Measurements from ENCODE around the gene EARS2.

EARS2 gene

DNA sequence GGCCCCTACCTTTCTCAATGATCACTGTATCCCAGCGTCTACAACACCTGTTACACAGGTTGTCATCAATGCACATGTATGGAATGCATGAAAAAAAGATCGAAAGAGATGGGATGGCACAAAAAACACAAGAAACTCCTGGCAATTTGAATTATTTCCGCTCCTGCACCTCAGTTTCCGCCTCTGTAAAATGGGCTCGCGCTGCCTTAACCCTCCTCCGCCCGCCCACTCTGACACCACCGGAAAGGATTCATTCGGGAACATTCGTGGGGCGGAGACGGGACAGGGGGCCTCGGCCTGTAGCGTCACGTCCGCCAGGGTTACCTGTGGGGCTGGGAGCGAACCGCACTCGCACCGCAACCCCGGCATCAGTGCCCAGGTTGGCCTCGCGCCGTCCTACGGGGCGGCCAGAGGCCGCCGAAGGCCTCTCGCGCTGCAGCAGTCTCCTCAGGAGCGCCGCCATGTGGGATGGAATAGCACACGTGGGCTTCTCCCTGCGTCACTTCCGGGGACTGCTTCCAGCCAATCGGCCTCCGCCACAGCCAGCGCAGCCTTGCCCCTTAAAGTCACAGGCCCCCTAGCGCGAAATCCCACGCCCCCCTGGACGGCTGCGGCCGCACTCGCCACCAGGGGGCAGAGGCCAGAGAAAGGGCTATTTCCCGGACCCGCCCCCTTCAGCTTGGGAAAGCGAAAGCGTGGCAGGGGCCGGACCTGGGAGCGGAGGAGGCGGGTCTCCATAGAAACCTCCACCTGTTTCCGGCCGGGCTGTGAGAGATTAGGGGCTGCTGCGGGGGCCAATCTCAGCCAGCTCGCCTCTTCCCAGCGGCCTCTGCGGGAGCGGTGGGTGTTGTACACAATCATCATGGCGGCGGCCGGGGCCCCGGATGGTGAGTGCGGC is at the start of gene EARS2, which contains the start of gene UBFD1:
Gene EARS2 (minus strand): TSS at position 470 of the 898 bp plus-strand sequence. CDS start 7 bp downstream, at position 463.
Gene UBFD1 (plus strand): TSS at position 847 of the 898 bp plus-strand sequence. CDS start 16 bp downstream, at position 863.
- Histone ChIP-seq H3K36me3 (replicated peaks) (peaks cover 21% of the 10 kb centered on the region), H3K27me3 (replicated peaks) (no peaks in the 10 kb centered on the region), H3K4me3 (ENCODE audit: low read depth, low read length) (peak within 1 kb of the TSS; percentile 92), H3K27ac (peak within 1 kb of the TSS; percentile 94)
- in situ Hi-C loops (cut with HindIII; ENCODE audit: low pct_ligation_motif_present, low sequenced_read_pairs) = no loop called here
- TF ChIP-seq, protein P1, sequence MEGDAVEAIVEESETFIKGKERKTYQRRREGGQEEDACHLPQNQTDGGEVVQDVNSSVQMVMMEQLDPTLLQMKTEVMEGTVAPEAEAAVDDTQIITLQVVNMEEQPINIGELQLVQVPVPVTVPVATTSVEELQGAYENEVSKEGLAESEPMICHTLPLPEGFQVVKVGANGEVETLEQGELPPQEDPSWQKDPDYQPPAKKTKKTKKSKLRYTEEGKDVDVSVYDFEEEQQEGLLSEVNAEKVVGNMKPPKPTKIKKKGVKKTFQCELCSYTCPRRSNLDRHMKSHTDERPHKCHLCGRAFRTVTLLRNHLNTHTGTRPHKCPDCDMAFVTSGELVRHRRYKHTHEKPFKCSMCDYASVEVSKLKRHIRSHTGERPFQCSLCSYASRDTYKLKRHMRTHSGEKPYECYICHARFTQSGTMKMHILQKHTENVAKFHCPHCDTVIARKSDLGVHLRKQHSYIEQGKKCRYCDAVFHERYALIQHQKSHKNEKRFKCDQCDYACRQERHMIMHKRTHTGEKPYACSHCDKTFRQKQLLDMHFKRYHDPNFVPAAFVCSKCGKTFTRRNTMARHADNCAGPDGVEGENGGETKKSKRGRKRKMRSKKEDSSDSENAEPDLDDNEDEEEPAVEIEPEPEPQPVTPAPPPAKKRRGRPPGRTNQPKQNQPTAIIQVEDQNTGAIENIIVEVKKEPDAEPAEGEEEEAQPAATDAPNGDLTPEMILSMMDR (IDR thresholded peaks at IDR 0.05; ENCODE audit: low read depth, low read length, missing control alignments) = peak; percentile 88
- DNase-seq = peak; percentile 99

DNA sequence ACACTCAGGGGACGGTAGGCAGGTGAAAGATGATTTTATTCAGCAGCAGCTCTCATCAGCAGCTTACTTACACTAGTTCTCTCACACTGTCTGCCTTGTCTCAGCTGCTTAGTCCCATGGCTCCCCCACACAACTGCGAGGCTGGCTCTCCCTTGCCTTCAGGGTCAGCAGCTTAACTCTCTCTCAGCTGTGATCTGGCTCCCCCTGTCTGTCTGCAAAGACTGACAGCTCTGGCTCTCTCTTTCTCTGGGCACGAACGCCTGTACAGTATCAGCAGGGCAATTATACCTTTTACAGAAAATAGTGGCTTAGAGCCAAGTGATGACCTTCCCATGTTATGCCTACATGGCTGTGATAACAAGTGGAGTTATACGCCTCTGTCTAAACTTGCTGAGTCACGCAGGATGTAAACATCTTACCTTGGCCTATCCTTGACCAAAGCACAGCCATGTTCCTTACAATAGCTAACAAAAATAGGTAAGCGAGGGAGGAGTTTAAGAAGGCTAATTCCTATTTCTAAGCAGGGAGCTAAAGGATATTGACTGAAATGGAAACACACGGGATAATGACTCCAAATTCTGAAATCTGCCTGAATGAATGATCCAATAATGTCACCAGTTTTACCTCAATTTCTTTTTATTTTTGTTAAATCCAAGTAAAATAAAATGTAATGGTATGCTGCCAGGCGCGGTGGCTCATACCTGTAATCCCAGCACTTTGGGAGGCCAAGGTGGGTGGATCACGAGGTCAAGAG is 40.0 kb upstream of the EARS2 start:
- Histone ChIP-seq H3K36me3 (replicated peaks) (peaks cover 5% of the 10 kb centered on the region), H3K4me3 (ENCODE audit: low read depth, low read length) (no peak overlapping the region), H3K27me3 (replicated peaks) (no peaks in the 10 kb centered on the region), H3K27ac (no peak overlapping the region)
- DNase-seq = no peak
- TF ChIP-seq, protein P1 (IDR thresholded peaks at IDR 0.05; ENCODE audit: low read depth, low read length, missing control alignments) = peak; percentile 32
- in situ Hi-C loops (cut with HindIII; ENCODE audit: low pct_ligation_motif_present, low sequenced_read_pairs) = no loop called here

DNA sequence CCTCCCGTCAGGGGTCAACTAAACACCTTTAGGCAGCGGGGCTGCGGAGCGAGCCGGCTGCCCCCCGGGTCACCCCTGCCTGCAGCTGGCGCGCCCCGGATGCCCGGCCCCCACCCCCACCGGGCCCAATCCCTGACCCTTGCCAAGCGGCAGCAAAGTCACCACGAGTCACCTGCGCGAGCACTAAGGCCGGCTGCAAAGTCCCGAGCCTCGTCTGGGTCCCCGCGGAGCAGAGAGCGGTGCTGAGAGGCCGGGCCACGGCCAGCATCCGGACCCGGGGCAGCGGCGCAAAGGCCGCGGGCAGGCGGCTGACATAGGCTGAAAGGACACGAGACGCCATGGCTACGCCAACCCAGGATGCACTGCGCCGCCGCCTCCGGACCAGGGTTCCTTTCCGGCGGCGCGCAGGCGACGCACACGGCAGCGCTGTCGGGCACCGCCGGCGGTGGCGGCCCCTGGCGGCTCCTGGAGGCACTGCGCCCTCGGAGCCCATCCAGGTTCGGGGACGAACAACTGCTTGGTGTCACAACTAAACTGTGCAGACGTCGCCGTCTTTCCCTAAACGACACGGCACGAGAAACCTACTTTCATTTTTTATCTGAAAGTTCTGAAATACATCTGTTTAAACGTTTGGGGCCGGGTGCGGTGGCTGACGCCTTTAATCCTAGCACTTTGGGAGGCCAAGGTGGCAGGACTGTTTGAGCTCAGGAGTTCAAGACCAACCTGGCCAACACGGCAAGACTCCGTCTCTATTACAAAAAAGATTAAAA is 39.0 kb upstream of the EARS2 start, which contains the start of gene NDUFAB1:
Gene NDUFAB1 (minus strand): TSS at position 366 of the 770 bp plus-strand sequence. CDS start 26 bp downstream, at position 340.
- H3K27me3 ChIP-seq (replicated peaks) = no peaks in the 10 kb centered on the region
- H3K4me3 ChIP-seq (ENCODE audit: low read depth, low read length) = peak within 1 kb of the TSS; percentile 97
- TF ChIP-seq, protein P1 (IDR thresholded peaks at IDR 0.05; ENCODE audit: low read depth, low read length, missing control alignments) = peak; percentile 74
- peak; percentile 81 for DNase-seq
- H3K27ac ChIP-seq = peak within 1 kb of the TSS; percentile 67
- in situ Hi-C loops (cut with HindIII; ENCODE audit: low pct_ligation_motif_present, low sequenced_read_pairs) = no loop called here
- peaks cover 11% of the 10 kb centered on the region for H3K36me3 ChIP-seq (replicated peaks)

DNA sequence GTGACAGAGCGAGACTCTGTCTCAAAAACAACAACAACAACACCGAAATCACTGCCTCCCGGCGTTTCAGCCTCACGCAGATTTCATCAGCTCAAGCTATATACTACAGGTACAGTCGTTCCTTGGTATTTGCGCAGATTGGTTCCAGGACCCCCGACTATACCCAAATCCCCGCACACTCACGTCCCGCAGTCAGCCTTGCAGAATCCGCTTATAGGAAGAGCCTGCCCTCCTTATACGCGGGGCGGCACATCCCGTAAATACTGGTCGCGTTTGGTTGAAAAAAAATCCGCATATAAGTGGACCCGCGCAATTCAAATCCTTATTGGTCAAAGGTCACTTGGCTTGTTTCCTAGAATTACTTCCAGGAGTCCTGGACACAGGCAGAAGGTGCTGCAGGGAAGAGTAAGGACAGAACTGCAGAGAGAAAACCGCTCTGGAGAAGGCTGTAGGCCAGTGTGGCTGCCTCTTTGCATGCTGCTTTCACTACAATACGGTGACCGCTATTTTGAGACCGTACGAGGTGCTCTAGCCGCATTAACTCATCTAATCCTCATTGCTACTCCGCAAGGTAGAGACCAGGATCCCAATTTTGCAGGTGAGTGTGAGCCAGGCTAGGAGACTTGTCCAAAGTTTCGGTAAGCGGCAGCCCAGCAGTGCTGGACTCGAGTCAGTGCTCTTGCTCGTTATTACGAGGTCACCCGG is 38.2 kb upstream of the EARS2 start:
- in situ Hi-C loops (cut with HindIII; ENCODE audit: low pct_ligation_motif_present, low sequenced_read_pairs) = no loop called here
- no peaks in the 10 kb centered on the region for H3K27me3 ChIP-seq (replicated peaks)
- DNase-seq = no peak

More for the DNA sequence above, 38.2 kb upstream of the EARS2 start:
- TF ChIP-seq, protein P1 (IDR thresholded peaks at IDR 0.05; ENCODE audit: low read depth, low read length, missing control alignments) = no peak
- peak overlapping the region; percentile 97 for H3K4me3 ChIP-seq (ENCODE audit: low read depth, low read length)
- peaks cover 16% of the 10 kb centered on the region for H3K36me3 ChIP-seq (replicated peaks)
- H3K27ac ChIP-seq = peak overlapping the region; percentile 67
